AG08396 (cell line): ENCODE results near the gene LHPP.
A peak's percentile ranks its signal among the peaks of the same experiment; 100 is the strongest.
"Not testable (repeated sequence)": the region's sequence is repeated elsewhere in the genome, so short reads cannot be mapped to it uniquely, and the experiment has no call there.

Experiments
- DNase-seq: peaks from one replicate; pipeline ENCODE4 v3.0.0; 2012; ENCODE audit warnings: low spot score, mixed read lengths

Gene LHPP

DNA sequence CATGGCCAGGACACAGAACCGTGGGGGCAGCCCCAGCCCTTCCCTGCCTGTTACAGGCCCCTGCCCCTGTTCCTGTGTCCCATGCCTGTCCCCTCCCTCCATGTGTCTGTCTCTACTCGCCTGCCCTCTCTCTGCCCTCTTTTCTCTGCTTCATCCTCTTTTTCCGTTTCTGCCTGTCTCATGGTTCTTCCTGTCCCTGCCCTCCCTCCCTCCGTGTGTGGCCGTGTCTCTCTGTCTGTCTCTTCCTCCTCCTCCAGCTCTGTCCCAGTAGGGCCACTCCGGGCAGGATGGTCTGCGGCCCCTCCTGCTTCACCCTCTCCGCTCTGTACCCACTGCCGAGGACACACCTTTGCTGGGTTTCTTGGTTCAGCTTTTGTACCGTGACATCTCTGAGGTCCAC lies 145.2 kb downstream of the LHPP start:
- no peak for DNase-seq

DNA sequence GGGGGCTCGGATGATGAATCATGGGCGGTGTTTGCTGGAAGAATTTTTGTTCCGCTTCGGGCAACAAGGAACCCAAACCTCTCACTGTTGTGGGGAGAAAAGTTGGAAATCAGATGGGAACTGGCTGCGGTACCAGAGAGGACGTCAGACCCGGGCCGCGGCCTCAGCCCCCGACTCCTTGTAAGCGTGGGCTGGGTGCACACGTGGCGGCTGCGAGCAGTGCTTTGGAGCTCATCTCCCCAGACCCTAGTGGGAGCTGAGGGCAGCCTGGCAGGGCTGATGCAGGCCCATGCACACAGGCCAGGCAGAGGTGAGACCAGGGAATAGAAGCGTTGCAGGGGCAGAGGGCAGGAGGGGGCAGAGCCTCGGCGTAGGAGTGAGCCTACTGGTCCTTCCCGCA lies 146.1 kb downstream of the LHPP start:
- DNase-seq: no peak

DNA sequence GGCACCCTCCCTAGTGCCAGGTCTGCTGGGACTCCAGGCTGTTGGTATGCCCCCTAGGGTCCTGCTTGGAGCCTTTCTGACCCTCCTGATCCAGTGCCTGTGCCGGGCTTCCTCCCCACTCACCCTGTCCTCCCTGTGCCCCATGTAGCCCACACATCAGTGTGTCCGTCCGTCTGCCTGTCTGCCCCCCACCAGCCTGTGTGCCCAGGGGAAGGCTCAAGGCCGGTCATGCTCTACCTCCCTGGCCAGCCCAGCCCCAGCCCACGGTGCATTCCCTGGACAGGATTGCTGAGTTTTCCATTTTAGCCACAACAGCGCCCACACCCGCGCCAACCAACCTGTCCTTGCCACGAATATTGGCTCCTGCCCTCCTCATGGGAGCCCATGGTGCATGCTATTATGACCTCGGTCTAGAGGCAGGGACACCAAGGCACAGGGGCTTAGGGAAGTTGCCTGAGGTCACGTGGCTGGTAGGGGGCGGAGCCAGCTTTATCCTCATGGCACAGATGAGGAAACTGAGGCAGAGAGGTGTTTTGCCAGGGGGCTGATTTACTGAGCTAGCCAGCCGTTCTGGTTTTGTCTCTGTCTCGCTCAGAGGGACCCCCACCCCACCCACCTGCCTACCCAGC lies 146.6 kb downstream of the LHPP start:
- no peak for DNase-seq

DNA sequence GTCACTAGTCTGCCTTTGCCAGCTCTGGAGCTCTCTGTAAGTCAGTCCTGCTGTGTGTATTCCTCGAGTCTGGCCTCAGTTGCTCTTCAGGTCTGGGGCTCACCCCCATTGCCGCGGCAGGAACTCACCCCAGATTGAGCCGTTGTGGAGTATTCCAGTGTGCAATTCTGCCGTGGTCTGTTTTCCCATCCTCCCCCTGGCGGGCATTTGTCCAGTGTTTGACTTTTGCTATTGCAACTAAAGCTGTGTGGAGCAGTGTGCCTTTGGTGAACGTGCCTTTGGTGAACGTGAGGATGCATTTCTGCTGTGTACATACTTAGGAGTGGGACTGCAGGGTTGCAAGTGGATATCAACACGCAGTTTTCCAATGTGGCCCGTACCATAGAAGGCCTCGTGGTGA lies 148.1 kb downstream of the LHPP start:
- DNase-seq: no peak

DNA sequence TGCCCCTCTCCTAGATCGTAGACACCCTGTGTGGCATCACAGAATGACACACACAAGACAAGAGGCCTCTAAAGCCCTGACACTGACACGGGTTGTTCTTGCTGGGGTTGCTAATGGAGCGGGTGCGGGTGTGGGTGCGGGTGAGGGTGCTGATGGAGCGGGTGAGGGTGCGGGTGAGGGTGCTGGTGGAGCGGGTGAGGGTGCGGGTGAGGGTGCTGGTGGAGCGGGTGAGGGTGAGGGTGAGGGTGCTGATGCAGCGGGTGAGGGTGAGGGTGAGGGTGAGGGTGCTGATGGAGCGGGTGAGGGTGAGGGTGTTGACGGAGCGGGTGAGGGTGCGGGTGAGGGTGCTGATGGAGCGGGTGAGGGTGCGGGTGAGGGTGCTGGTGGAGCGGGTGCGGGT lies 148.6 kb downstream of the LHPP start:
- DNase-seq: not testable (repeated sequence)

DNA sequence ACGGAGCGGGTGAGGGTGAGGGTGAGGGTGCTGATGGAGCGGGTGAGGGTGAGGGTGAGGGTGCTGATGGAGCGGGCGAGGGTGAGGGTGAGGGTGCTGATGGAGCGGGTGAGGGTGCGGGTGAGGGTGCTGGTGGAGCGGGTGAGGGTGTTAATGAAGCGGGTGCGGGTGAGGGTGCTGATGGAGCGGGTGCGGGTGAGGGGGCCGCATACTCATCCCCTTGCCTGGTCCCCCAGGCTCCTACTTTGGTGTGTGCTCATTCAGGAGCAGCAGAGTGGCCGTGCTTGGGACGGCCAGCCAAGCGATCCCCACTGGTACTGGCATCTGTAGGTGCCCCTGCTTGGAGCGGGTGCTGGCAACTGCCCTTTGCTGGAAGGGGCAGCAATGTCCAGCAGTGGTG lies 149.2 kb downstream of the LHPP start:
- DNase-seq: not testable (repeated sequence)

DNA sequence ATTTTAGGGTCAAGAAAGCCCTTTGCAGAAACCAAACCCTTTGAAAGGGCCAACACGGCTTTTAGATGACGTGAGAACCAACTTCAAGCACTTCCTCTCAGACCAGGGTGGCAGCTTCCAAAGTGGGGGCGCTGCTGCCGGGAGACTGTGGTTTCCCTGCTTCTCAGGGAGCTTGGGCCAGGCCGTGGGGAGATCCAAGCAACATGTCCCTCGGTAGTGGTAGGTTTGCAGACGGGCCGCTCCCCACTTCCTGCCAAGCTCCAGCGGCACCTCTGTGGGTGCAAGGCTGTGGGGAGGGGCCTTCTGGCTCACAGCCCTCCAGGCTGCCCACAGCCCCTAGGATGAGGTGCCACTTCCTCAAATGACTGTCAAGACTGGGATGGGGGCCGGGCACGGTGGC lies 150.1 kb downstream of the LHPP start:
- DNase-seq: no peak

DNA sequence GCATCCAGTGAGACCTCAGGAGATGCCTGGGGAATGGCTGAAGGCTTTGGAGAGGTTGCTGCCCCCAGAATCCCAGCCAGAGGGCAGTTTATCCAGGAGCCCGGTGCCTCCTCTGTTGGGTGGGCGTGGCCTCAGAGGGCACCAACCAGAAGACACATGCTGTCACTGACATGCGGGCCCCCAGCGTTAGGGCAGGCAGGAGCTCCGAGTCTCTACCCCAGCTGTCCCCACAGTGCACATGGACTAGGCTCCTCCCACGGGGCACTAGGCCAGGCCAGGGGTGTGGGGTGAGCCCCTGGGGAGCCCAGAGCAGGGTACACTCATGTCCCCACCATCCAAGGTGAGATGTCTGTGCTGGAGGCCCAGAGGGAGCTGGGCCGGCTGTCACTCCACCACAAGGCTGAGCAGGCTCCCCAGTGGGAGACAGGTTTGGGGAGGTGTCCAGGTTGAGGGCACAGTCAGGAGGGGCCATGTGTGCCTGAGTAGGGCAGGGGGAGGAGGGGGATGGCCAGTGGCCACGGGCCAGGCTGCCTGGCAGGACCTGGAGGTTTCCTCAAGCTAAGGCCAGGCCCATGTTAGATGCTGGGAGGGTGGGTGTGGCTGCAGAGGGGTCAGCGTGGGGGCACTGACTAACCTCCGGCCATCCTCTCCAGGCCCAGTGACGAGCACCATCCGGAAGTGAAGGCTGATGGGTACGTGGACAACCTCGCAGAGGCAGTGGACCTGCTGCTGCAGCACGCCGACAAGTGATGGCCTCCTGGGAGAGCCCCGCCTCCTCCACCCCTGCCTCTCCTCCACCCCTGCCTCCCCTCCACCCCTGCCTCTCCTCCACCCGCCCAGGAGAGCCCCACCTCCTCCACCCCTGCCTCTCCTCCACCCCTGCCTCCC lies 151.2 kb downstream of the LHPP start:
- peak; percentile 45 for DNase-seq

DNA sequence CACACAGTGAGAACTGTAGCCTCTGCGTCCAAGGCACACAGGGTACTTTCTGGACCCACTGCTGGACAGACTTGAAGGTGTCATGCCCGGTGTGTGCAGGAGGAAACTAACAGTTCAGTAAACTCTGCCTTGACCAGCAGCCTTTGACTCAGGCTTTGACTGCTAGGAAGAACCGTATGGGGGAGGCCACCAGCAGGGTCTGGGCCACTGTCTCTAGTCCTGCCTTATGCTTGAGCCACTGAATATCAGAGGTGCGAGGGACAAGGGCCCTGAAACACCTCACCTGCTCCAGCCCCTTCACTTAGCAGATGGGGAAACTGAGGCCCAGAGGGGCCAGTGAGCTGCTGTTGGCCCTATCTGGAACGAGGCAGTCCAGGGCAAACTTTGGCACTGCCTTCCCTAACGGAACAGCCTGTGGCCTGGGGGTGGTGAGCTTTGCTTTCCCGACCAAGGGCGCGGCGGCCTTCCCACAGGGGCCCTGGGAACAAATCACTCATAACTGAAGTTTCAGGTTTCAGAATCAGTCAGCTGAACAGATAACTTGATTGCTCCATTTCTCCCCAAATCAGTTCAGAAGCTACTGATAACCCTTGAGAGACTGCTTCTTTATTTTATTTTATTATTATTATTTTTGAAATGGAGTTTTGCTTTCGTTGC lies 152.5 kb downstream of the LHPP start:
- no peak for DNase-seq

DNA sequence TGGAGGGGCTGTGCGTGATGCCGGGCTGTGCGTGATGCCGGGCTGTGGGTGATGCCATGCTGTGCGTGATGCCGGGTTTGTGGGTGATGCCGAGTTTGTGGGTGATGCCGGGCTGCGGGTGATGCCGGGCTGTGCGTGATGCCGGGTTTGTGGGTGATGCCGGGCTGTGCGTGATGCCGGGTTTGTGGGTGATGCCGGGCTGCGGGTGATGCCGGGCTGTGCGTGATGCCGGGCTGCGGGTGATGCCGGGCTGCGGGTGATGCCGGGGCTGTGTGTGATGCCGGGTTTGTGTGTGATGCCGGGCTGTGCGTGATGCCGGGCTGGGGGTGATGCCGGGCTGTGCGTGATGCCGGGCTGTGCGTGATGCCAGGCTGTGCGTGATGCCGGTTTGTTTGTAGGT lies 153.6 kb downstream of the LHPP start:
- no peak for DNase-seq

DNA sequence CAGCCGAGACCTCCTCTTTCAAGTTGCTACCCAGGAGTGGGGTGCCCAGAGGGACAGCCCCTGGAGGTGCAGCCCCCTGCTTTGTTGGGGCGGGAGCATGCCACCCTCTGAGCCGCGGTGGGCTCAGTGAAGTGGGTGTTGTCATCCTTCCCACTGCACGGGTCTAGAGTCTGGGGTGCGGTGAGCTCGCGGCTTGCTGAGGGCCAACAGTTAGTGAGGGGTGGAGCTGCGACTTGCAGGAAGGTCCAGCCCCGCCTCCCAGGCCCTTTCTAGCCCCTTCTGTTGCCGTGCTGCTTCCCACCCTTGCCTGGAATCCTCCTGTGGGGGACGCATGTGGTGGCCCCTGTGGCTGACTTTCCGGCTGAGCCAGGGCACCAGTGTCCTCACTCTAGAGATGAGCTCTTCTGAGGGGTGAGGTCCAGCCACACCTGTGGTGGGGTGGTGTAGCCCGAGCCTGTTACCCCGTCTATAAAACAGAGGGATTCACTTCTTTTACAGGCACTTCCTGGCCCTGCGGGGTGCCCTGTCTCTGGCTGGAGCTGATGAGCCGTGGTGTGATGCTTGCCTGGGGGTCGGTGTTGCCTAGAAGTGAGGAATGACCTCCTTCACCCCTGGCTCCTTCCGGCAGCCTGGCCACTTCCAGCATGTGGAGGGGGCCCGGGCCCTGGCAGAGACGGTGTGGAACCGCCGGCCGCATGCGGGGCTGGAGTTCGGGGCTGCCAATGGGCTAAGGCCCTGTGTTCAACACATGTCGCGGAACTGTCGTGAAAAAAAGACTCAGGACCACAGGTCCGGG lies 154.6 kb downstream of the LHPP start:
- DNase-seq: no peak

DNA sequence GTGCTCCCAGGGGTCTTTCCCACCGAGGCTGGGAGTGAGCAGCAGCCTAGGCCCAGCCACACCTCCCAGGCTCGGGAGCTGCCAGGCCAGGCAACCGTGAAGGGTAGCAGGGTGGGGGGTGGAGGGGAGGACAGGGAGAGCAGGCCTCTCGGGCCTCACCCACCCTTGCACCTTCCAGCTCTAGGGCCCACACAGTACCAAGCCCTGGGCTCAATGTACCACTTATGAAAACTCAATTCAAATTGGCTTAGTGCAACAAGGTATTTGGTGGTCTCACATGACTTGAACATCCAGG lies 155.2 kb downstream of the LHPP start:
- DNase-seq: no peak

DNA sequence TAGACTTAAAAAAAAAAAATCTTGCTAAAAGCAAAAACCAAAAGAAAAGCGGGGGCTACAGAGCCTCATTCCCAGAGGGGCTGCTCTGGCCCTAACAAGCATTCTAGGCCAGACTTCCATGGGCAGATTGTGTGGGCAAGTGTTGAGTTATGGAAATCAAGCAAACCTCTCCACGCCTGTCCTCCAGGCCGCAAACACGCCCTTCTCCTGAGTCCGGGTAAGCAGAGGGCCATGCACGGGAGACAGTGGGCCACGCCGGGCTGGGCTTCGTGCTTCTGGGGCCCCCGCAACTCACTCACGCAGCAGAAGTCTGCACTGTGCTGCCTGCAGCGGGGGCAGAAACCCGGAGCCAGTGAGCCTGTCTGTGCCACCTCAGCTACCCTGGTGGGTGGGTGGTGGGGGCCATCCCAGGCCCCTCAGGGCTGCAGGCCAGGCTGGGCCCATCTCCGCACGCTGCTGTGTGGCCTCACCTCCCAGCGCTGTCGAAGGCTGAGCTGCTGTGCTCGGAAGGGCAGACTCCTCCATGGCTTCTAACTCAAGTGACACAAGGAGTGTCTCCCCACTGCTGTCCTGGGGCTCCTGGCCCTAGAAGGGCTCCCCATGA lies 156.9 kb downstream of the LHPP start:
- DNase-seq: no peak

DNA sequence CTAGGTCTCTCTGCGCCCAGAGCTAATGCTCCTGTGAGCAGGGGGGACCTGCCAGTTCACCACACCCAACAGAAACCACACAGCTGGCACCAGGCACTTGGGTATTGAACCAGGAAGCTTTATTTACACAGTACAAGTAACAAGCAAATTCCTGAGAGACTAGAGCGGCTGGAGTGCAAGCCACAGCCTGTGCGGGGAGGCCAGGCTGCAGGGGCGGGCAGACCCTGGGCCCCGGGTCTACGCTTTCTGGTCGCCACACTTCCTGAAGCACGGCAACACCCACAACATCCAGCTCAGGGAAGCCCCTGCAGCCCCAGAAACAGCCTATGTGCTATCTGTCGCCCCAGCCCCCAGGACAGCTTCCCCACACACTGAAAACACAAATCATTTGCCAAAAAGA lies 157.6 kb downstream of the LHPP start:
- peak; percentile 60 for DNase-seq

DNA sequence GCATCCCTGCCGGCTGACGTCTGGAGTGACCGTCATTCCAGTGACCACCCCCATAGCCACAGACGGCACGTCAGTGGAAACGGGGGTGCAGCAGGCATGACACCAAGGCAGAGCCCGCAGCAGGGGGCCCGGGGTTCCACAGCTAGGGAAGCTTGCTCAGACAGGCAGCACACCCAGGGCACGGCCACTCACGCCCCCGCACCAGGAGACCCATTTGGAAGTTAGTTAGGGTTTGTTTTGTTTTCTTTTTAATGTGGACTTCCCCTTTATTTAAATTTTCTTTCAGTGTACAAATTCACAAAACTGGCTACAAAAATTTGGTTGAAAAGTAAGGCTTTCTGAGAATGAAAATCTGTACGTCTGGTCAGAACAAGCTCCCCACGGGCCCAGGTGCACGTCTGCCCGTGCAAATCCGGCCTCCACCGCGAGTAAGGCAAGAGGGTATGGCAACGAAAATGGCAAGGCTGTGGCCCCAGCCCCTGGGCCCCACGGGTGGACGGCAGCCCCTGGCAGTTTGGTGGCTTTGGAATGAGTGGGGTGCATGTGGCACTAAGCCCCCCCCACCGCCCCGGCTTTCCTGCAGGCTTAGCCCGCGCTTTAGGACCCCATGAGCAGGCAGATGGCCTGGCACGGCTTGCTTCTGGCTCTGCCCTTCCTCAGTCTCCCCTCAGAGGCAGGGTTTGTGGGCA lies 158.3 kb downstream of the LHPP start:
- no peak for DNase-seq

DNA sequence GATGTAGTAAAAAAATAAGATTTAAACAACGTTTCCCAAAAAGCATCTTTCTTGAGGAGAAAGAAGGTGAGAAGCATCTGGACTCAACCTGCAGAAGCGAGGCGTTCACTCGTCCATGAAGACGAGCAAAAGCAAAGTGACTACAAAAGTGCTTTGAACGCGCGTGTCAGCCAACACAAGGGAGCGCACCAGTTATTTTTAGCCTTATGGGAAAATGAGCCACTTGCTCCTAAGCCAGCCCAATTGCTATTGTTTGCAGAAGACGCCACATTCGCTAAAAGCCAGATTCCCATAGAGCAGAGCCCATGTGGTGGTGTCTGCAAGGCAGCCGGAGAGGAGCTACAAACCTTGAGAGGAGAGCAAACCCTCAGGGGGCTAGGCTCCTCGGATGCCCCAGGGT lies 160.0 kb downstream of the LHPP start:
- DNase-seq: no peak

DNA sequence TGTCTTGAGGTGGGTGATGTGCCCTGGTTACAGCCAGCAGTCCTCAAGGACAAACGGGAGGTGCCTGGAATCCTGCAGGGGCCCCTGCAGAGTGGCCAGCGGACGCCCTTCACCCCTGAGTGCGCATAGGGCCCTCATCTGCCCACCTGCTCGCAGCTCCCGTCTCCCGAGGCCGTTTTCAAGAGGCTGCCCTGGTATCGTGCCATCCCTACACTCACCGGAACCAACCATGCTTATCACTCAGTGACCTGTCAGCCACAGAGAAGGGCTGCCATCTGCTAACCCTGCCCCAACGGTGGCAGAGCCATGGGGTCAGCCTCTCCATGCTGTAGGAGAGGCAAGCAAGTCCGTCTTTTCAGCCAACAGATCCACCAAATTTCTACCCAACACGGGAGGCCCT lies 160.5 kb downstream of the LHPP start:
- no peak for DNase-seq

DNA sequence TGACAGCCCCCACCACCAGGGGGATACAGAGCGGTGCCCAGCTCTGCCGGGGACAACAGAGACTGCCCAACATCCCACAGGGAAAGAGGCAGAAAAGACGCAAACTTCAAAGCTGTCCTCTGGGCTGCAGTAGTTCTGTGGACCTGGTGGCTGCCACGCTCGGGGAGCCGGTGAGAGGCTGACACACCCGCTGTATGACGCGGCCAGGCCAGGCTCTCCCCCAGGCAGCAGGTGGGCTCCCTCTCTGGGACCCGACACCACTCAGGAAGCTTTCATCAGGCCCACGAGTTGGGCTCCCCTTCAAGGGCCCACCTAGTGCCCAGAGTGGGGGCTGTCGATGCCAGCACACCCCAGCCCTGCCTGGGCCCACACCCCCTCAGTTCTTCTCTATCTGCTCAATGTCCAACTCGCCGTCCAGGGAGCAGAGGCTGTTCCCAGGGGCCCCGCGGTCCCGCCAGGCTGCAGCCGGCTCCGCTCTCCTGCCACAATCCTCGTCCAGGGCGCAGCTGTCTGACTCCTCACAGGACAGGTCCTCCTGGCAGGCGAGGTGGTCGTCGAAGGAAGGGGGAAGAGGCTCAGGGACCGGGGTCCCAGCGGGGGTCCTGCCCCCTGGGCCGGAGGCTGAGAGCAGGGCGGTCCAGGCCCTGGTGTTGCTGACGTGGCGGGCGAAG lies 161.4 kb downstream of the LHPP start:
- no peak for DNase-seq

DNA sequence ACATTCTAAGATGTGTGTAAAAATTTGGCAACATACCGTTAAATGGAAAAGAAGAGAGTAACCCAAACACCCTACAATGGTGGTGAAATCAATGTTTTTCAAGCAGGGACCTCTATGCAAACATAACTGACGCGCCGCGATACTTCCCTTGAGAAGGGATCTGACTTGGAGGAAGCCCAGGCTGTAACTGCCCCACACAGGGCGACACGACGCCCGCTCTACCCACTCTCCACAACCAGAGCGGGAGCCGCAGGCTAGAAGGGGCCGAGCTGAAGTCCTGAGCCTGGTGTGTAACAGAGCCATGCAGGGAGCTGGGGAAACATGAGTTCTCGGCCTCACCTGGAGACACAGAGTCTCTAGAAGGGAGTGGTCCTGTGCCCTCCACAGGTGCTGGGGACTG lies 162.4 kb downstream of the LHPP start:
- no peak for DNase-seq

DNA sequence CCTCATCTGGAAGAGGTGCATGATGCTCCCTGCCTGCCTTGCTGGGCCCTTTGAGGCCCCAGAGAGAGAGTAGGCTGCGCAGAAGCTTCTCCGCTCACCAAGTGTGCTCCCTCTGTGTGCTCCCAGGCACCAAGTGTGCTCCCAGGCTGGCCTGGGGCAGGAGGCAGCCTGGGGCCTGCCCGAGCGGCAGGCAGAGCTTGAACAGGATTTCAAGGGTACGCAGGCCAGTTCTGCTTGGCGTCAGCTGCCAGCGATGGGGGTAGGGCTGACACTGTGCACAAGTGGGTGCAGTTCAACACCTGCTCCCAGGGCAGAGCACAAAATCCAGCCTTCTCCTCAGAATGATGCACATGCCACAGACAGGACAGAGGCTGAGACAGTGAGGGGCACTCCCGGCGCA lies 162.8 kb downstream of the LHPP start:
- no peak for DNase-seq

DNA sequence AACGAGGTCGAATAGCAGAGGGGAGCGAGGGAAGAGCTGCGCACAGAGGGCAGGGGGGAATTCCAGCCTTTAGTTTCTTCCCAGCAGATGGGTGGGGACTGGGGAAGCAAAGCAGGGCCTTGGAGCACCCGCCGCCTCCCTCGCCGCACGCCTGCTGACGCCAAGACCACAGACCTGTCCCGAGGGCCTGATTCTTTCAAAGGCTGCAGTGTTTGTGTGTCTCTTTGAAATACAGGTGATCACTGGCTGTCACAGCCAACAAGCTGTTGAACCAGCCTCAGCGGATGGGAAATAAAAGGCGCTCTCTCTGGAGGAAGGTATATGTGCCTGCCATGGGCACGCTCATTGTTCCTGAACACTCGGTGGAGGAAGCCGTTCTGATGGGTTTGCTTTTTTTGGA lies 163.3 kb downstream of the LHPP start:
- DNase-seq: no peak
